NCI-H2196 (cell line): Measurements from ENCODE around the gene TP63.
"Not testable (repeated sequence)": the region's sequence is repeated elsewhere in the genome, so short reads cannot be mapped to it uniquely, and the experiment has no call there.

ENCODE experiments used
- DNase-seq: peaks from one replicate; lab custom pipeline; 2025; ENCODE audit not compliant: unreplicated experiment; lab: John Stamatoyannopoulos, UW

Gene TP63

GRCh38 chr3:189625572-189625971 lies 5.6 kb upstream of the TP63 start:
- DNase-seq, result no peak

- no peak for DNase-seq
Measured at GRCh38 chr3:189626286-189626685, 4.9 kb upstream of the TP63 start.

GRCh38 chr3:189629803-189630455 lies 1.3 kb upstream of the TP63 start:
- no peak for DNase-seq

DNA sequence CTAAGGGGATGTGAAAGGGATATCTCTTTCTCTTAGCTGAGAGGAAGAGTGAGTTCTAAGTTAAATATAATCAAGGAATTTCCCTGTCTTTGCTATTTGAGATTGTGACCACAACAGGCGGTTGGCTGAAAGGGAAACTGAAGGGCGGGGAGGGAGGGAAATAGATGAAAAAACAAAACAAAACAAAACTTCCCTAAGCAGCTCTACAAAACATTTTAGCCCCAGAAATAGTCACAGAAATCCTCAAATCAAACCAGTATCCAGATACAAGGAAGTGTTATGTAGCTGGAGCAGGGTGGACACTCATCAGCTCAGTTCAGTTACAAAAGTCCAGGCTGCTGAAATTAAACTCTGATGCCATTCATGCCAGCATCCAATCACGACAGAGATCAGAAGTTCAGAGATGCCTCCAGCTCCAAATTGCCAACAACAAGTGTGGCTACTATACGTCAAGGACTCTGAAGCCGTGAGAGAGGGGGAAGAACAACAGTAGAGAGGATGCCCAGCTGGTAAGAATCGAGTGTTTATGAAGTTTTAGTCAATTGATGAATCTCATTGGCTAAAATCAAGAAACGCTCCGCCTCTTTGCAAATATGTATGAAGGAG lies 319 bp upstream of the TP63 start:
- no peak for DNase-seq

GRCh38 chr3:189631409-189631808 lies 220 bp downstream of the TP63 start:
- DNase-seq, result no peak

- DNase-seq, result no peak
Measured at GRCh38 chr3:189632242-189632641, 1.1 kb downstream of the TP63 start.

GRCh38 chr3:189635339-189635738 lies 4.2 kb downstream of the TP63 start:
- DNase-seq, result no peak

DNA sequence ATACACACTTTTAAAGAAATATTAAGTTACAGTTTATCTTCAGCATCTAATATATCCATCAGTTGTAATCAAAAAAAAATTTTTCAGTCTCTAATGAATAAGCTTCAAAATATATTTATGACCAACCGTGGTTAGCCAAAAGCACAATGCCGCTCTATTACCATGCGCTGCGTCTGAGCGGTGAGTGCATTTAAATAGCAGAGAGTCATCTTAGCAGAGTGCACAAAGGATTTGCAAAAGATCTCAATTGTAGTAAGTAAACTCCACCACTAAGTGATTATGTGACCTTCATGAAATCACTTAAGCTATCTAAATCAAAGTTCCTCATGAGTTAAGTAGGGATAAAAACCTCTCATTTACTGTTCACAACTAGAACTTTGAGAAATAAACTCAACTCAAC lies 4.9 kb downstream of the TP63 start:
- no peak for DNase-seq

- DNase-seq, result no peak
Measured at GRCh38 chr3:189637750-189638149, 6.6 kb downstream of the TP63 start.

- DNase-seq, result no peak
Measured at GRCh38 chr3:189638276-189639031, 7.3 kb downstream of the TP63 start.

- DNase-seq, result no peak
Measured at GRCh38 chr3:189641776-189642175, 10.6 kb downstream of the TP63 start.

GRCh38 chr3:189646853-189647542 lies 15.8 kb downstream of the TP63 start:
- peak; percentile 33 for DNase-seq

GRCh38 chr3:189652042-189652441 lies 20.9 kb downstream of the TP63 start:
- no peak for DNase-seq

GRCh38 chr3:189655617-189656016 lies 24.4 kb downstream of the TP63 start:
- no peak for DNase-seq

GRCh38 chr3:189659571-189659970 lies 28.4 kb downstream of the TP63 start:
- DNase-seq, result no peak

DNA sequence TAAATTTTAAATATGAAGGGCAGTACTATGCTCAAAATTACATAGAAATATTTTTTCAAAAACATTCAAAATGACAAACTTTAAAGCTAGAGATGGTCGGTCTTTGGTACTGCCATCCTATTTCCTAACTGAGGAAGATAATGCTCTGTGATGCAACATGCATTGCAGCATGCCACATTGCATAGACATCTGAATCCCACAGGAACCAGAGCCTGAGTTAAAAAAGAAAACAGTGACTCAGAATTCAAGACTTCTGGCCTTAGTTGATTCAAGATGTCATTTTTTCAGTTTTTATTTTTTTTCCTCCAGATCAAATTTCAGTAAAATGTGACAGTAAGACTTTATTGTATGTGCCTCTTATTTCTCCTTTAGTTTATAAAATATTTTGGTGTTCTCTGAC lies 33.1 kb downstream of the TP63 start:
- DNase-seq, result no peak

- DNase-seq, result not testable (repeated sequence)
Measured at GRCh38 chr3:189672346-189672745, 41.2 kb downstream of the TP63 start.

GRCh38 chr3:189673535-189673934 lies 42.3 kb downstream of the TP63 start:
- no peak for DNase-seq

DNA sequence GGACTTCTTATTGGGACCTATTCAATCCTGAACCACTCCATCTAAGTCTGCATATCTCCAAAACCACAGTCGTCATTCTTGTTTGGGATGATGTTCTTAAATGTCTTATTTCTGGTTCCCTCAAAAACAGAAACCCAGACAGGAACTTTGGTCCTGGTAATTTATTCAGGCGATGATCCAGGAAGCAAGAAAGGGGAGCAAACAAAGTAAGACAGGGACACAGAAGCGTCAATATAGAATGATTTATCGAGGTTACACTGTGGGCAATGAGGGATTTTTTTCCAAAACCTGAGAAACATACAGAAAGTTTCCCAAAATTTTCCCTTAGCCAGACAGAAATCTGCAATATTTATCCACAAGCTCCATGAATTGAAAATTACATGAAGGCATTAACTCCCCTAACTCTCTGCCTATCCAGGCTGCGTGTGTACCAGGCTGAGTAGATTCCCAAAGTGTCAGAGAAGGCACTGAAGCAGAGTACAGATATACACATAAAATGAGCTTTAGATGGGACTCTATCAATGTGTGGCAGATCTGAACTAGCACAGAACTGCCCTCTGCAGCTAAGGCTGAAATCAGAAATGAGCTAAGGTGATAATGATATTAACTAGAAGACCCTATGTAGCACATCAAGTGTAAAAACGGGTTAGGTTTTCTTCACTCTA lies 43.2 kb downstream of the TP63 start:
- DNase-seq, result no peak

DNA sequence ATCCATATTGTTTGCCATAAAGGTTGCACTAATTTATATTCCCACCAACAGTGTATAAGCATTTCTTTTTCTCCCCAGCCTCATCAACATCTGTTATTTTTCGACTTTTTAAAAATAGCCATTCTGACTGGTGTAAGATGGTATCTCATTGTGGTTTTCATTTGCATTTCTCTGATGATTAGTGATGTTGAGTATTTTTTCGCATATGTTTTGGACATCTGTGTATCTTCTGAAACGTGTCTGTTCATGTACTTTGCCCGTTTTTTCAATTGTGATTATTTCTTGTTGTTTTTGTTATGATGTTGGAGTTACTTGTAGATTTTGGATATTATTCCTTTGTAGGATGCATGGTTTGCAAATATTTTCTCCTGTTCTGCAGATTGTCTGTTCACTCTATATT lies 46.5 kb downstream of the TP63 start:
- DNase-seq, result no peak

GRCh38 chr3:189680723-189681122 lies 49.5 kb downstream of the TP63 start:
- no peak for DNase-seq
